H1 (cell line): ENCODE data around the gene POLR1F. TPM values are rescaled to one million over a fixed set of nuclear protein-coding genes. Genes with fewer than 3 reads are reported as not detected.
A peak's percentile ranks its signal among the peaks of the same experiment; 100 is the strongest.

Experiments
- ASH2L ChIP-seq: fragments of 200-600, 300-600 bp; sonication (generic); IDR thresholded peaks from one replicate; pipeline ENCODE4 v1.7.1; 2017; ENCODE audit warnings: low read length
- BACH1 ChIP-seq: IDR thresholded peaks from 2 replicates; pipeline ENCODE4 v1.6.1; 2012; ENCODE audit warnings: low read length, improper control_type of control experiment
- CHD2 ChIP-seq: IDR thresholded peaks from 2 replicates; pipeline ENCODE4 v1.6.1; 2012; ENCODE audit warnings: low read length, improper control_type of control experiment
- CTBP2 ChIP-seq: IDR thresholded peaks from 2 replicates; pipeline ENCODE4 v1.7.0; 2011; ENCODE audit warnings: borderline replicate concordance, mild to moderate bottlenecking, moderate library complexity, mixed read lengths, low read length; ENCODE audit not compliant: insufficient read depth, insufficient read length
- EP300 ChIP-seq, 2 experiments: IDR thresholded peaks; 1 replicate in 1 of 2; 2 replicates in 1 of 2; pipeline ENCODE4 v1.6.1; 2011 to 2012; ENCODE audit warnings: low read depth in 2 of 2, low read length in 2 of 2, mild to moderate bottlenecking in 2 of 2, borderline replicate concordance in 1 of 2, inconsistent platforms in 1 of 2, moderate library complexity in 1 of 2
- FOSL1 ChIP-seq: IDR thresholded peaks from 2 replicates; pipeline ENCODE4 v1.6.1; 2011; ENCODE audit warnings: mild to moderate bottlenecking, low read depth, low read length, moderate library complexity; ENCODE audit not compliant: insufficient read depth
- GTF2F1 ChIP-seq: IDR thresholded peaks from 2 replicates; pipeline ENCODE4 v1.6.1; 2012; ENCODE audit warnings: low read depth, low read length, improper control_type of control experiment, borderline replicate concordance
- NANOG ChIP-seq: IDR thresholded peaks from 2 replicates; pipeline ENCODE4 v1.6.1; 2011; ENCODE audit warnings: low read length, low read depth, mild to moderate bottlenecking, inconsistent platforms; ENCODE audit not compliant: insufficient read depth, poor library complexity, severe bottlenecking
- POLR2AphosphoS5 ChIP-seq: IDR thresholded peaks from 2 replicates; pipeline ENCODE4 v1.6.1; 2011; ENCODE audit warnings: low read depth, low read length
- RXRA ChIP-seq: IDR thresholded peaks from 2 replicates; pipeline ENCODE4 v1.6.1; 2011; ENCODE audit warnings: low read depth, mild to moderate bottlenecking, low read length, moderate library complexity; ENCODE audit not compliant: insufficient read depth
- SP2 ChIP-seq: IDR thresholded peaks from 2 replicates; pipeline ENCODE4 v1.6.1; 2012; ENCODE audit warnings: mild to moderate bottlenecking, low read length, inconsistent platforms
- SRF ChIP-seq: IDR thresholded peaks from 2 replicates; pipeline ENCODE4 v1.6.1; 2011; ENCODE audit warnings: mild to moderate bottlenecking, low read depth, low read length, moderate library complexity
- TBP ChIP-seq: IDR thresholded peaks from 2 replicates; pipeline ENCODE4 v1.6.1; 2011; ENCODE audit warnings: low read depth, low read length, improper control_type of control experiment
- YY1 ChIP-seq: IDR thresholded peaks from 2 replicates; pipeline ENCODE4 v1.6.1; 2011; ENCODE audit warnings: low read depth, mild to moderate bottlenecking, low read length
- ZNF274 ChIP-seq: IDR thresholded peaks from 2 replicates; pipeline ENCODE4 v1.7.0; 2012; ENCODE audit warnings: low read length, borderline replicate concordance; ENCODE audit errors: extremely low read depth
- polyA plus RNA-seq, 7 experiments: library from polyadenylated mRNA; depleted of rRNA in 3 of 7; stranded (reverse) in 5 of 7; unstranded in 2 of 7; fragments of >200 nt in 5 of 7; fragments of 200-250 nt in 2 of 7; gene quantifications; 1 replicate in 5 of 7; 2 replicates in 1 of 7; 4 replicates in 1 of 7; pipeline versions ENCODE4 v1.2.1 to v1.2.3, GENCODE V29; 2011 to 2013; ENCODE audit warnings: missing spikeins in 2 of 7, mixed read lengths in 2 of 7
- total RNA-seq: library from RNA; stranded (reverse); fragmentation: NEBNext Ultra II Directional; extraction: Animal tissue kit (Norgen Biotek cat#: 25700); gene quantifications from 2 replicates; pipeline ENCODE4 v1.2.1, GENCODE V29; 2021
- TF ChIP-seq, protein P1 (sequence below): IDR thresholded peaks from 2 replicates; pipeline ENCODE4 v1.6.1; 2011; ENCODE audit warnings: low read depth, mild to moderate bottlenecking, low read length; ENCODE audit not compliant: insufficient read depth

The POLR1F gene
- total and polyA plus RNA-seq, 2 of the 8 experiments (the other 6 are each of a cell fraction or from before 2014, with no cell fraction given), result 11.2 to 24.6 TPM

DNA sequence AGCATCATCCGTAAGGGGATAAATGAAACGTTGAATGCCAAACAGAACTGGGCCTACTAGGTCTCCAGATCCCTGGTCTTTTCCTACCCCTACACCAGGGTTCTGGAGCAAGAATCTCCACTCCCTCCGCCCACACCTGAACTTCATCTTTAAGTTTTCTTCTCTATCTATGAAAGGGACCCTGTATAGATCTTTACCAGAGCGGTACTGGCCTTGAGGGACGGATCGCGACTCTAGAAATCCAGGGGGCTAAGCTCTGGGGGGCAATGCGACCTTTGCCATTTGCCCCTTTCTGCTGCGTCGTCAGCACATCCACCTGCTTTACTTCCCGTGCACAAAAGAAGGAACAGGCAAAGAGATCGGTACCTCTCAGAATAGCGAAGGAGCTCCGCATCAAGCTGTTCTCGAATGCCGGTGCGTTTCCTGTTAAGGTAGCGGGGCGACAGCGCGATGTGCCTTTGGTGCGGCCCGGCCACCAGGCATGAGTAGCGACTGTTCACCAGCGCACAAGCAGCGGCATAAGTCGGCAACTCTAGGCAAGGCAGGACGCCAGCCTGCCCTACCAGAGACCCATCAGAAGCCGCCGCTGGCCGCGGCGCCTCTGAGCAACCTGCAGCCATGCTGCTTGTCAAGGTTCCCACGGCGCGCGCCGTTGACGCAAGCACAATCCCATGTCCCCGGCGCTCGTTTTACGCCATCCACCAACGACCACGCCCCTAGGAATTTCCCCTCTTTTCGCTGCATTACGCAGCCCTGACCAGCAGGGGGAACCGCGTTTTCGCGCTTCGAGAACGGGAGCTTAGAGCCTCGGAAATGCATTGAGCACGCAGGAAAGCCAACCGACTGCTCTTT is at the start of gene POLR1F (continued):
- TF ChIP-seq BACH1 (0 out of 2 replicates have a peak, but pooled peaks have one; percentile 5), POLR2AphosphoS5 (peak; percentile 89), NANOG (no peak), SP2 (no peak), CTBP2 (no peak), YY1 (peak; percentile 95), FOSL1 (no peak), TBP (peak; percentile 94), CHD2 (0 out of 2 replicates have a peak, but pooled peaks have one; percentile 60), ZNF274 (no peak), GTF2F1 (peak; percentile 54; the same call in 1 of the 2 replicates), ASH2L (peak; percentile 97), RXRA (no peak), EP300 (IDR thresholded peaks at IDR 0.05; ENCODE audit: borderline replicate concordance in 1 of 2, low read depth in 2 of 2, low read length in 2 of 2) (peak in 1 of 2 experiments; percentile 51; a peak in 1 of 3 replicates), SRF (peak; percentile 79)
- TF ChIP-seq, protein P1, sequence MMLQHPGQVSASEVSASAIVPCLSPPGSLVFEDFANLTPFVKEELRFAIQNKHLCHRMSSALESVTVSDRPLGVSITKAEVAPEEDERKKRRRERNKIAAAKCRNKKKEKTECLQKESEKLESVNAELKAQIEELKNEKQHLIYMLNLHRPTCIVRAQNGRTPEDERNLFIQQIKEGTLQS, result peak; percentile 88
